Activated CD4-positive, alpha-beta T cell treated with anti-CD3 and anti-CD28 coated beads for 1 hour (primary cell): ENCODE results near the gene TNFRSF1B.
"Not testable (repeated sequence)": the region's sequence is repeated elsewhere in the genome, so short reads cannot be mapped to it uniquely, and the experiment has no call there.

Experiments used
- DNase-seq: peaks from one replicate; pipeline ENCODE4 v3.0.0-alpha.2; 2020

The TNFRSF1B gene

GRCh38 chr1:12224092-12224491 is 57.3 kb downstream of the TNFRSF1B start:
- DNase-seq = not testable (repeated sequence)

- DNase-seq = no peak
Measured at GRCh38 chr1:12228979-12229378, 62.2 kb downstream of the TNFRSF1B start.

- DNase-seq = no peak
Measured at GRCh38 chr1:12229386-12229834, 62.6 kb downstream of the TNFRSF1B start.

- peak; percentile 74 for DNase-seq
Measured at GRCh38 chr1:12229835-12230548, 63.2 kb downstream of the TNFRSF1B start, which contains the start of gene VPS13D. Gene VPS13D (plus strand): TSS chr1:12230030. CDS start chr1:12234267, 4,237 bp downstream.

- DNase-seq = no peak
Measured at GRCh38 chr1:12230549-12231275, 63.9 kb downstream of the TNFRSF1B start.

- no peak for DNase-seq
Measured at GRCh38 chr1:12231276-12231595, 64.4 kb downstream of the TNFRSF1B start.

GRCh38 chr1:12232221-12232620 is 65.4 kb downstream of the TNFRSF1B start:
- no peak for DNase-seq

GRCh38 chr1:12244078-12244477 is 77.3 kb downstream of the TNFRSF1B start:
- DNase-seq = no peak

- DNase-seq = no peak
Measured at GRCh38 chr1:12244585-12244984, 77.8 kb downstream of the TNFRSF1B start.

- no peak for DNase-seq
Measured at GRCh38 chr1:12245116-12245515, 78.3 kb downstream of the TNFRSF1B start.

- no peak for DNase-seq
Measured at GRCh38 chr1:12245733-12246132, 78.9 kb downstream of the TNFRSF1B start.

- no peak for DNase-seq
Measured at GRCh38 chr1:12246584-12246983, 79.8 kb downstream of the TNFRSF1B start.

- DNase-seq = no peak
Measured at GRCh38 chr1:12249181-12249580, 82.4 kb downstream of the TNFRSF1B start.

- DNase-seq = no peak
Measured at GRCh38 chr1:12249748-12250147, 83.0 kb downstream of the TNFRSF1B start.

- DNase-seq = no peak
Measured at GRCh38 chr1:12251442-12251841, 84.7 kb downstream of the TNFRSF1B start.

- DNase-seq = no peak
Measured at GRCh38 chr1:12255913-12256312, 89.1 kb downstream of the TNFRSF1B start.

- no peak for DNase-seq
Measured at GRCh38 chr1:12258272-12258671, 91.5 kb downstream of the TNFRSF1B start.
